ENCODE measurements around the gene NLRP12.

GRCh38 chr19:53870485-53870844 lies 46.4 kb upstream of the NLRP12 start:
- TF ChIP-seq CTCF (conservative IDR thresholded peaks at IDR 0.05 in 1 of 2, IDR thresholded peaks at IDR 0.05 in 1 of 2; ENCODE audit: extremely low read depth in 1 of 2, insufficient read depth in 1 of 2, low read depth in 1 of 2, low read length in 2 of 2) (no peak), EZH2 (IDR thresholded peaks at IDR 0.05; ENCODE audit: borderline replicate concordance, low read length) (no peak)

Data from mammary epithelial cell (primary cell).